T-cell (primary cell): ENCODE data around the gene GNA15. TPM values are rescaled to one million over a fixed set of nuclear protein-coding genes. Genes with fewer than 3 reads are reported as not detected.
"Not testable (repeated sequence)": the region's sequence is repeated elsewhere in the genome, so short reads cannot be mapped to it uniquely, and the experiment has no call there.

Experiments used
- ATAC-seq, 4 experiments: fragments of 200-7000 bp in 3 of 4; fragments of 150-1000 bp in 1 of 4; cut with Tn5 transposase; replicated peaks in 1 of 4; 1 replicate in 3 of 4; 2 replicates in 1 of 4; pipeline ENCODE4 v1.10.0; 2021; ENCODE audit warnings: moderate library complexity in 3 of 4, mild to moderate bottlenecking in 2 of 4, moderate number of reproducible peaks in 1 of 4
- CTCF ChIA-PET, 2 donors: fragments of 300-600 bp; sonication (Branson Sonifier 250); formaldehyde crosslinking; loops; one replicate each; lab custom pipeline; 2022; ENCODE audit warnings: antibody characterized with exemption in 2 of 2; lab: Charles Lee
- POLR2A ChIA-PET, 2 donors: fragments of 300-600 bp; sonication (Branson Sonifier 250); formaldehyde crosslinking; loops; one replicate each; lab custom pipeline; 2022; ENCODE audit warnings: antibody characterized with exemption in 2 of 2; lab: Charles Lee
- DNase-seq, 35 experiments: peaks; one replicate each; pipeline versions ENCODE4 v3.0.0 to v3.0.0-alpha.2; 2013 to 2023
- H3K27ac ChIP-seq: one replicate; pipeline ENCODE4 v1.5.1; 2013; ENCODE audit warnings: low read length
- H3K27me3 ChIP-seq, 2 experiments: replicated peaks in 1 of 2; 1 replicate in 1 of 2; 2 replicates in 1 of 2; pipeline versions ENCODE4 v1.6.1 to v1.7.0; 2013; ENCODE audit warnings: low read length in 1 of 2, mixed read lengths in 1 of 2; ENCODE audit not compliant: control insufficient read depth in 2 of 2, insufficient read depth in 2 of 2; ENCODE audit errors: extremely low read depth in 1 of 2
- H3K36me3 ChIP-seq, 2 donors: 1 replicate in 1 of 2; 2 replicates in 1 of 2; pipeline versions ENCODE4 v1.6.1 to v1.7.0; 2013; ENCODE audit warnings: low read length in 1 of 2; ENCODE audit not compliant: control insufficient read depth in 2 of 2, insufficient read depth in 1 of 2; ENCODE audit errors: extremely low read depth in 1 of 2
- H3K4me1 ChIP-seq, 2 experiments: 1 replicate in 1 of 2; 2 replicates in 1 of 2; pipeline versions ENCODE4 v1.6.1 to v1.7.0; 2013; ENCODE audit warnings: low read length in 2 of 2, mixed read lengths in 1 of 2; ENCODE audit not compliant: insufficient read depth in 2 of 2, control insufficient read depth in 1 of 2; ENCODE audit errors: extremely low read depth in 1 of 2
- H3K4me3 ChIP-seq, 2 donors: 1 replicate in 1 of 2; 2 replicates in 1 of 2; pipeline versions ENCODE4 v1.5.1 to v1.7.0; 2013; ENCODE audit warnings: mild to moderate bottlenecking in 2 of 2, low read length in 1 of 2, moderate library complexity in 1 of 2; ENCODE audit not compliant: control insufficient read depth in 1 of 2; ENCODE audit errors: extremely low read depth in 1 of 2
- H3K9me3 ChIP-seq: 2 replicates; pipeline ENCODE4 v1.7.0; 2013
- H3K27ac Mint-ChIP-seq, 2 donors: one replicate each; pipeline ENCODE4 v1.8.0; 2020 to 2021; ENCODE audit warnings: mild to moderate bottlenecking in 2 of 2, mixed read lengths in 2 of 2
- H3K27me3 Mint-ChIP-seq, 2 donors: one replicate each; pipeline ENCODE4 v1.8.0; 2021 to 2022; ENCODE audit warnings: mixed read lengths in 2 of 2
- H3K36me3 Mint-ChIP-seq: one replicate; pipeline ENCODE4 v1.8.0; 2021; ENCODE audit warnings: mixed read lengths
- H3K4me1 Mint-ChIP-seq, 3 donors: one replicate each; pipeline ENCODE4 v1.8.0; 2020 to 2022; ENCODE audit warnings: mixed read lengths in 3 of 3, mild to moderate bottlenecking in 1 of 3
- H3K4me3 Mint-ChIP-seq, 3 donors: one replicate each; pipeline ENCODE4 v1.8.0; 2020 to 2022; ENCODE audit warnings: mild to moderate bottlenecking in 3 of 3, mixed read lengths in 3 of 3, moderate library complexity in 3 of 3
- H3K9me3 Mint-ChIP-seq, 3 donors: one replicate each; pipeline ENCODE4 v1.8.0; 2020 to 2022; ENCODE audit warnings: mixed read lengths in 3 of 3
- WGBS: methylation state at CpG from one replicate; pipeline ENCODE4 v1.1.5; 2013; ENCODE audit warnings: missing lambda C conversion rate; ENCODE audit not compliant: insufficient coverage; 5-methylcytosine and 5-hydroxymethylcytosine counted together
- total RNA-seq, 35 experiments: library from RNA in 6 of 35; stranded (reverse) in 6 of 35; fragments of 120-200 nt in 1 of 35; gene quantifications; one replicate each; pipeline versions ENCODE4 v1.2.1 to v1.2.4 and lab custom pipeline; 2013 to 2026

The GNA15 gene
- total RNA-seq, 5 donors from 2014 or later (not counting 1 experiment from before 2014, with no cell fraction given), result 1.8 to 13.2 (median 2.8) TPM

GRCh38 chr19:3172673-3173000, 36.8 kb downstream of the GNA15 start:
- DNase-seq, H3K27ac ChIP-seq, H3K27me3 Mint-ChIP-seq, ATAC-seq, H3K4me3 ChIP-seq, H3K4me3 Mint-ChIP-seq, H3K9me3 ChIP-seq, H3K27me3 ChIP-seq, H3K9me3 Mint-ChIP-seq, H3K36me3 Mint-ChIP-seq, H3K36me3 ChIP-seq, POLR2A ChIA-PET, CTCF ChIA-PET: not testable (repeated sequence)
- Mint-ChIP-seq H3K4me1 (peaks cover 18 to 36% (median 23%) of the 10 kb centered on the region in 3 donors), H3K27ac (peak overlapping the region in 1 of 2 donors; percentile 23)
- H3K4me1 ChIP-seq, result peaks cover 12 to 38% of the 10 kb centered on the region in 2 experiments
- 83% methylated on average over 6 of the region's 6 CpGs for WGBS

- Histone ChIP-seq H3K4me1 (peaks cover 12 to 48% of the 10 kb centered on the region in 2 experiments), H3K36me3 (peaks cover 0 to 8% of the 10 kb centered on the region in 2 donors), H3K27me3 (no peaks in the 10 kb centered on the region), H3K4me3 (peak overlapping the region in 1 of 2 donors; percentile 44), H3K9me3 (no peaks in the 10 kb centered on the region), H3K27ac (peak overlapping the region; percentile 90)
- 38% methylated on average over 10 of the region's 17 CpGs for WGBS
- H3K4me1 Mint-ChIP-seq, result peaks cover 23 to 38% (median 23%) of the 10 kb centered on the region in 3 donors
- H3K27ac Mint-ChIP-seq, result peak overlapping the region; percentile 97 to 100
- POLR2A ChIA-PET, result no interaction called here
- ATAC-seq (no peak), DNase-seq (peak in 23 of 35 experiments; percentile 18 to 65 (median 39))
- H3K27me3 Mint-ChIP-seq, result no peaks in the 10 kb centered on the region
- H3K4me3 Mint-ChIP-seq, result peak overlapping the region; percentile 80 to 85 (median 83)
- CTCF ChIA-PET, result interaction anchor here in 1 of 2 donors (0.5 kb wide), 1 partner anchor 111 kb away, joined by 5 read pairs; no protein-coding TSS in a partner anchor
- H3K36me3 Mint-ChIP-seq, result peaks cover 11% of the 10 kb centered on the region
- H3K9me3 Mint-ChIP-seq, result no peaks in the 10 kb centered on the region
Measured at GRCh38 chr19:3175781-3176714, 40.2 kb downstream of the GNA15 start.

GRCh38 chr19:3176715-3177501, 41.1 kb downstream of the GNA15 start:
- WGBS, result 52% methylated on average over 8 of the region's 11 CpGs
- DNase-seq (peak; percentile 31 to 81 (median 56)), ATAC-seq (peak; percentile 48 to 69 (median 68))
- Histone ChIP-seq H3K9me3 (no peaks in the 10 kb centered on the region), H3K27me3 (no peaks in the 10 kb centered on the region), H3K4me1 (peaks cover 14 to 50% of the 10 kb centered on the region in 2 experiments), H3K36me3 (peaks cover 2 to 14% of the 10 kb centered on the region in 2 donors), H3K27ac (peak overlapping the region; percentile 90), H3K4me3 (peak overlapping the region; percentile 35 to 44)
- no peaks in the 10 kb centered on the region for H3K27me3 Mint-ChIP-seq
- H3K27ac Mint-ChIP-seq, result peak overlapping the region; percentile 97 to 100
- H3K4me3 Mint-ChIP-seq, result peak overlapping the region; percentile 80 to 85 (median 83)
- ChIA-PET CTCF (interaction anchor here in 1 of 2 donors (0.9 kb wide), 1 partner anchor 72 kb away, joined by 3 read pairs; no protein-coding TSS in a partner anchor), POLR2A (interaction anchor here (0.6 kb wide), 2 partner anchors 46 to 228 kb away, joined by 6 read pairs; no protein-coding TSS in a partner anchor)
- peaks cover 20% of the 10 kb centered on the region for H3K36me3 Mint-ChIP-seq
- peaks cover 21 to 33% (median 23%) of the 10 kb centered on the region in 3 donors for H3K4me1 Mint-ChIP-seq
- no peaks in the 10 kb centered on the region for H3K9me3 Mint-ChIP-seq

DNA sequence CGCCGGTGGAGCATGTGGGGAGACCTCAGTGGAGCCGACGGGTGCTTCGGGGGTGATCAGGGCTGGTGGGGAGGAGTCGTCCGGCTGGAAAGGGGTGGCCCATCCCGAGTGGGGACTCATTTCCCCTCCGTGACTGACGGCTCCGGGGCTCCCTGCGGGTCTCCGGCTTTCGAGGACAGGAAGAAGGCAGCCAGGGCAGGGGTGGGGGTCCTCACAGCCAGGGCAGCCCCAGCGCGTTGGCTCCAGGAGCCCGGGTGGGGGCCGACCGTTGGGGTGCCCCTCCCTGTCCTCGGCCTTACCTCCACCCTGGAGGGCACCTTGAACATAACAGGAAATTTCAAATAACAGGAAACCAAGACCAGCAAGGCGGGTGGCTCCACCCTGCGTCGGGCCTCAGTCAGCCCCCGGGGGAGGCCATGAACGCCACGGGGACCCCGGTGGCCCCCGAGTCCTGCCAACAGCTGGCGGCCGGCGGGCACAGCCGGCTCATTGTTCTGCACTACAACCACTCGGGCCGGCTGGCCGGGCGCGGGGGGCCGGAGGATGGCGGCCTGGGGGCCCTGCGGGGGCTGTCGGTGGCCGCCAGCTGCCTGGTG, 42.6 kb downstream of the GNA15 start, which contains the start of gene S1PR4:
Gene S1PR4, plus strand, starts transcription at position 393 of the 596 bp plus-strand sequence. Its CDS starts 24 bp downstream, at position 417.
- no peaks in the 10 kb centered on the region for H3K9me3 Mint-ChIP-seq
- Histone ChIP-seq H3K9me3 (no peaks in the 10 kb centered on the region), H3K27ac (peak within 1 kb of the TSS; percentile 90), H3K4me3 (peak within 1 kb of the TSS; percentile 99), H3K27me3 (no peaks in the 10 kb centered on the region), H3K36me3 (peaks cover 5 to 20% of the 10 kb centered on the region in 2 donors), H3K4me1 (peaks cover 18 to 56% of the 10 kb centered on the region in 2 experiments)
- H3K27ac Mint-ChIP-seq, result peak within 1 kb of the TSS; percentile 94 to 98
- H3K36me3 Mint-ChIP-seq, result peaks cover 25% of the 10 kb centered on the region
- ATAC-seq (peak; percentile 77 to 83 (median 79)), DNase-seq (peak; percentile 47 to 84 (median 60))
- ChIA-PET CTCF (interaction anchor here in 1 of 2 donors (0.5 kb wide), 1 partner anchor 219 kb away, joined by 6 read pairs; no protein-coding TSS in a partner anchor), POLR2A (no interaction called here)
- under 1% methylated on average over 34 of the region's 42 CpGs for WGBS
- H3K4me1 Mint-ChIP-seq, result peaks cover 28 to 34% (median 30%) of the 10 kb centered on the region in 3 donors
- H3K4me3 Mint-ChIP-seq, result peak within 1 kb of the TSS; percentile 95 to 98 (median 95)
- H3K27me3 Mint-ChIP-seq, result no peaks in the 10 kb centered on the region

DNA sequence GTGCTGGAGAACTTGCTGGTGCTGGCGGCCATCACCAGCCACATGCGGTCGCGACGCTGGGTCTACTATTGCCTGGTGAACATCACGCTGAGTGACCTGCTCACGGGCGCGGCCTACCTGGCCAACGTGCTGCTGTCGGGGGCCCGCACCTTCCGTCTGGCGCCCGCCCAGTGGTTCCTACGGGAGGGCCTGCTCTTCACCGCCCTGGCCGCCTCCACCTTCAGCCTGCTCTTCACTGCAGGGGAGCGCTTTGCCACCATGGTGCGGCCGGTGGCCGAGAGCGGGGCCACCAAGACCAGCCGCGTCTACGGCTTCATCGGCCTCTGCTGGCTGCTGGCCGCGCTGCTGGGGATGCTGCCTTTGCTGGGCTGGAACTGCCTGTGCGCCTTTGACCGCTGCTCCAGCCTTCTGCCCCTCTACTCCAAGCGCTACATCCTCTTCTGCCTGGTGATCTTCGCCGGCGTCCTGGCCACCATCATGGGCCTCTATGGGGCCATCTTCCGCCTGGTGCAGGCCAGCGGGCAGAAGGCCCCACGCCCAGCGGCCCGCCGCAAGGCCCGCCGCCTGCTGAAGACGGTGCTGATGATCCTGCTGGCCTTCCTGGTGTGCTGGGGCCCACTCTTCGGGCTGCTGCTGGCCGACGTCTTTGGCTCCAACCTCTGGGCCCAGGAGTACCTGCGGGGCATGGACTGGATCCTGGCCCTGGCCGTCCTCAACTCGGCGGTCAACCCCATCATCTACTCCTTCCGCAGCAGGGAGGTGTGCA, 43.3 kb downstream of the GNA15 start:
- Mint-ChIP-seq H3K36me3 (peaks cover 28% of the 10 kb centered on the region), H3K9me3 (no peaks in the 10 kb centered on the region), H3K4me3 (peak overlapping the region; percentile 95 to 98 (median 95)), H3K27ac (peak overlapping the region; percentile 94 to 98), H3K27me3 (no peaks in the 10 kb centered on the region), H3K4me1 (peaks cover 34 to 41% (median 35%) of the 10 kb centered on the region in 3 donors)
- ATAC-seq (peak; percentile 10 to 14 (median 12)), DNase-seq (peak in 5 of 35 experiments; percentile 13 to 50 (median 30))
- Histone ChIP-seq H3K4me1 (peaks cover 24 to 63% of the 10 kb centered on the region in 2 experiments), H3K9me3 (no peaks in the 10 kb centered on the region), H3K36me3 (peaks cover 5 to 26% of the 10 kb centered on the region in 2 donors), H3K27me3 (no peaks in the 10 kb centered on the region), H3K4me3 (peak overlapping the region; percentile 99), H3K27ac (peak overlapping the region; percentile 85)
- ChIA-PET POLR2A (no interaction called here), CTCF (interaction anchor here (0.5 kb wide), 2 partner anchors 219 to 1848 kb away, joined by 6 to 13 read pairs; no protein-coding TSS in a partner anchor)
- under 1% methylated on average over 52 of the region's 52 CpGs for WGBS
